ENCODE measurements around the gene PDE7B. TPM values are rescaled to one million over a fixed set of nuclear protein-coding genes. Genes with fewer than 3 reads are reported as not detected.

Gene PDE7B
- total RNA-seq, 1 donor from 2014 or later = 5.1 TPM

GRCh38 chr6:135823851-135824250 is 27.6 kb upstream of the PDE7B start:
- H3K27me3 Mint-ChIP-seq = no peaks in the 10 kb centered on the region
- H3K27ac Mint-ChIP-seq = no peak overlapping the region
- no peak overlapping the region for H3K4me3 Mint-ChIP-seq
- no peaks in the 10 kb centered on the region for H3K9me3 Mint-ChIP-seq
- no peak for TF ChIP-seq CTCF (conservative IDR thresholded peaks at IDR 0.05)
- DNase-seq (ENCODE audit: extremely low spot score, unreplicated experiment) = no peak
- H3K36me3 Mint-ChIP-seq = no peaks in the 10 kb centered on the region
- H3K4me1 Mint-ChIP-seq (ENCODE audit: unreplicated experiment) = peaks cover 4% of the 10 kb centered on the region

- no peaks in the 10 kb centered on the region for H3K4me1 Mint-ChIP-seq (ENCODE audit: unreplicated experiment)
- no peak overlapping the region for H3K4me3 Mint-ChIP-seq
- no peak overlapping the region for H3K27ac Mint-ChIP-seq
- H3K27me3 Mint-ChIP-seq = no peaks in the 10 kb centered on the region
- no peaks in the 10 kb centered on the region for H3K36me3 Mint-ChIP-seq
- no peak for DNase-seq (ENCODE audit: extremely low spot score, unreplicated experiment)
- H3K9me3 Mint-ChIP-seq = no peaks in the 10 kb centered on the region
- no peak for TF ChIP-seq CTCF (conservative IDR thresholded peaks at IDR 0.05)
Observed at GRCh38 chr6:135826236-135826804, 25.2 kb upstream of the PDE7B start.

- H3K27me3 Mint-ChIP-seq = peaks cover 3% of the 10 kb centered on the region
- no peak for DNase-seq (ENCODE audit: extremely low spot score, unreplicated experiment)
- no peak overlapping the region for H3K4me3 Mint-ChIP-seq
- H3K36me3 Mint-ChIP-seq = no peaks in the 10 kb centered on the region
- H3K9me3 Mint-ChIP-seq = no peaks in the 10 kb centered on the region
- no peak for TF ChIP-seq CTCF (conservative IDR thresholded peaks at IDR 0.05)
- H3K4me1 Mint-ChIP-seq (ENCODE audit: unreplicated experiment) = no peaks in the 10 kb centered on the region
- H3K27ac Mint-ChIP-seq = no peak overlapping the region
Observed at GRCh38 chr6:135828021-135828420, 23.5 kb upstream of the PDE7B start.

GRCh38 chr6:135830452-135830881 is 21.0 kb upstream of the PDE7B start:
- Mint-ChIP-seq H3K27me3 (peaks cover 6% of the 10 kb centered on the region), H3K4me3 (no peak overlapping the region), H3K4me1 (ENCODE audit: unreplicated experiment) (peaks cover 4% of the 10 kb centered on the region), H3K9me3 (no peaks in the 10 kb centered on the region), H3K36me3 (no peaks in the 10 kb centered on the region), H3K27ac (no peak overlapping the region)
- no peak for DNase-seq (ENCODE audit: extremely low spot score, unreplicated experiment)
- TF ChIP-seq CTCF (conservative IDR thresholded peaks at IDR 0.05) = no peak

GRCh38 chr6:135831016-135831415 is 20.5 kb upstream of the PDE7B start:
- DNase-seq (ENCODE audit: extremely low spot score, unreplicated experiment) = no peak
- no peak overlapping the region for H3K4me3 Mint-ChIP-seq
- no peaks in the 10 kb centered on the region for H3K36me3 Mint-ChIP-seq
- peaks cover 4% of the 10 kb centered on the region for H3K4me1 Mint-ChIP-seq (ENCODE audit: unreplicated experiment)
- H3K27ac Mint-ChIP-seq = no peak overlapping the region
- TF ChIP-seq CTCF (conservative IDR thresholded peaks at IDR 0.05) = no peak
- H3K27me3 Mint-ChIP-seq = peaks cover 6% of the 10 kb centered on the region
- no peaks in the 10 kb centered on the region for H3K9me3 Mint-ChIP-seq

GRCh38 chr6:135832166-135832565 is 19.3 kb upstream of the PDE7B start:
- Mint-ChIP-seq H3K4me1 (ENCODE audit: unreplicated experiment) (peaks cover 4% of the 10 kb centered on the region), H3K9me3 (no peaks in the 10 kb centered on the region), H3K27me3 (peaks cover 6% of the 10 kb centered on the region), H3K4me3 (no peak overlapping the region), H3K36me3 (no peaks in the 10 kb centered on the region), H3K27ac (no peak overlapping the region)
- DNase-seq (ENCODE audit: extremely low spot score, unreplicated experiment) = no peak
- TF ChIP-seq CTCF (conservative IDR thresholded peaks at IDR 0.05) = no peak
